H1 (cell line): ENCODE results near the gene RHOC. TPM values are rescaled to one million over a fixed set of nuclear protein-coding genes. Genes with fewer than 3 reads are reported as not detected.
A peak's percentile ranks its signal among the peaks of the same experiment; 100 is the strongest.

Source experiments
- CTCF ChIA-PET: fragments of 300-600 bp; sonication (Branson Sonifier 250); formaldehyde crosslinking; loops from one replicate; lab custom pipeline; 2021; ENCODE audit not compliant: partially characterized antibody; lab: Charles Lee
- POLR2A ChIA-PET: fragments of 300-600 bp; sonication (Branson Sonifier 250); formaldehyde crosslinking; loops from one replicate; lab custom pipeline; 2021; ENCODE audit warnings: inconsistent platforms; ENCODE audit not compliant: partially characterized antibody; lab: Charles Lee
- DNase-seq, 2 experiments: peaks; one replicate each; pipeline versions ENCODE4 v3.0.0 to v3.0.0-alpha.2; 2010 to 2022; ENCODE audit warnings: low spot score in 2 of 2, low read depth in 1 of 2, mixed read lengths in 1 of 2
- FAIRE-seq: peaks from 2 replicates; lab custom pipeline; 2011; peaks lifted over from hg19 to GRCh38; lab: Jason Lieb, UNC
- H2AFZ ChIP-seq: 2 replicates; pipeline ENCODE4 v1.8.1; 2012; ENCODE audit warnings: low read length, inconsistent platforms
- H2AK5ac ChIP-seq: 2 replicates; pipeline ENCODE4 v1.6.1; 2013; ENCODE audit warnings: low read depth, low read length
- H2BK120ac ChIP-seq: replicated peaks from 2 replicates; pipeline ENCODE3; 2013; ENCODE audit warnings: low read depth, low read length, inconsistent platforms
- H2BK12ac ChIP-seq: 2 replicates; pipeline ENCODE4 v1.6.1; 2013; ENCODE audit warnings: low read depth, low read length
- H2BK15ac ChIP-seq: 2 replicates; pipeline ENCODE4 v1.6.1; 2013; ENCODE audit warnings: low read length
- H2BK20ac ChIP-seq: 2 replicates; pipeline ENCODE4 v1.6.1; 2013; ENCODE audit warnings: low read length
- H2BK5ac ChIP-seq: 2 replicates; pipeline ENCODE4 v1.6.1; 2013; ENCODE audit warnings: low read depth, low read length
- H3K14ac ChIP-seq: 2 replicates; pipeline ENCODE4 v1.6.1; 2013; ENCODE audit warnings: inconsistent platforms; ENCODE audit not compliant: insufficient read length
- H3K18ac ChIP-seq: 2 replicates; pipeline ENCODE4 v1.6.1; 2013; ENCODE audit warnings: low read length; ENCODE audit errors: extremely low read depth
- H3K23ac ChIP-seq: 2 replicates; pipeline ENCODE4 v1.6.1; 2013; ENCODE audit warnings: inconsistent platforms; ENCODE audit not compliant: insufficient read length
- H3K23me2 ChIP-seq: 2 replicates; pipeline ENCODE4 v1.6.1; 2013; ENCODE audit warnings: low read depth, low read length
- H3K27ac ChIP-seq: 2 replicates; pipeline ENCODE4 v1.6.1; 2011; ENCODE audit warnings: low read depth, low read length, inconsistent platforms
- H3K27me3 ChIP-seq, 4 experiments: replicated peaks in 1 of 4; 1 replicate in 1 of 4; 2 replicates in 3 of 4; pipeline versions ENCODE4 v1.6.1 to v1.8.1; 2011 to 2013; ENCODE audit warnings: low read length in 3 of 4, mild to moderate bottlenecking in 3 of 4, inconsistent platforms in 2 of 4, mixed read lengths in 2 of 4, moderate library complexity in 1 of 4; ENCODE audit not compliant: control insufficient read depth in 3 of 4, insufficient read depth in 3 of 4; ENCODE audit errors: extremely low read depth in 1 of 4
- H3K36me3 ChIP-seq, 4 experiments: 2 replicates each; pipeline versions ENCODE4 v1.6.1 to v1.8.1; 2011 to 2013; ENCODE audit warnings: mild to moderate bottlenecking in 4 of 4, low read length in 3 of 4, moderate library complexity in 2 of 4, control low read depth in 1 of 4, inconsistent platforms in 1 of 4; ENCODE audit not compliant: insufficient read depth in 4 of 4, control insufficient read depth in 2 of 4
- H3K4ac ChIP-seq: replicated peaks from 2 replicates; pipeline ENCODE3; 2013; ENCODE audit warnings: low read length, low read depth, mixed read lengths, inconsistent platforms; ENCODE audit not compliant: insufficient read length
- H3K4me1 ChIP-seq, 4 experiments: replicated peaks in 1 of 4; 1 replicate in 1 of 4; 2 replicates in 3 of 4; pipeline versions ENCODE4 v1.6.1 to v1.8.1; 2011 to 2013; ENCODE audit warnings: low read length in 3 of 4, inconsistent platforms in 2 of 4, mixed read lengths in 1 of 4; ENCODE audit not compliant: insufficient read depth in 4 of 4, control insufficient read depth in 3 of 4
- H3K4me2 ChIP-seq, 2 experiments: 2 replicates each; pipeline versions ENCODE4 v1.6.1 to v1.8.1; 2011 to 2013; ENCODE audit warnings: low read depth in 2 of 2, low read length in 2 of 2, control low read depth in 1 of 2, inconsistent platforms in 1 of 2, mild to moderate bottlenecking in 1 of 2; ENCODE audit not compliant: insufficient read depth in 1 of 2
- H3K4me3 ChIP-seq, 4 experiments: fragments of 200-600, 300-600 bp in 1 of 4; sonication (generic), shearing (Covaris generic), sonication (Bioruptor Twin) in 1 of 4; 2 replicates each; pipeline versions ENCODE4 v1.5.1 to v1.8.1; 2011 to 2016; ENCODE audit warnings: low read length in 4 of 4, low read depth in 3 of 4, control low read depth in 2 of 4, inconsistent platforms in 2 of 4, mild to moderate bottlenecking in 2 of 4, mixed read lengths in 1 of 4, moderate library complexity in 1 of 4; ENCODE audit not compliant: insufficient read depth in 2 of 4; ENCODE audit errors: extremely low read depth in 1 of 4
- H3K56ac ChIP-seq: replicated peaks from 2 replicates; pipeline ENCODE3; 2013; ENCODE audit warnings: low read depth, mild to moderate bottlenecking, mixed read lengths, low read length, inconsistent platforms; ENCODE audit not compliant: insufficient read length
- H3K79me1 ChIP-seq: 2 replicates; pipeline ENCODE4 v1.6.1; 2013; ENCODE audit warnings: low read depth, low read length, control low read depth
- H3K79me2 ChIP-seq, 2 experiments: 2 replicates each; pipeline versions ENCODE4 v1.6.1 to v1.8.1; 2012 to 2013; ENCODE audit warnings: low read length in 2 of 2, mild to moderate bottlenecking in 2 of 2, inconsistent platforms in 1 of 2; ENCODE audit not compliant: insufficient read depth in 2 of 2, control insufficient read depth in 1 of 2
- H3K9ac ChIP-seq, 4 experiments: replicated peaks in 1 of 4; 1 replicate in 1 of 4; 2 replicates in 3 of 4; pipeline versions ENCODE4 v1.6.1 to v1.8.1; 2011 to 2013; ENCODE audit warnings: low read depth in 3 of 4, low read length in 3 of 4, control low read depth in 2 of 4, mild to moderate bottlenecking in 2 of 4, moderate library complexity in 2 of 4, inconsistent platforms in 1 of 4; ENCODE audit errors: extremely low read depth in 1 of 4
- H3K9me3 ChIP-seq, 2 experiments: 2 replicates each; pipeline versions ENCODE4 v1.6.1 to v1.8.1; 2012 to 2013; ENCODE audit warnings: mild to moderate bottlenecking in 2 of 2, moderate library complexity in 2 of 2, control low read depth in 1 of 2, inconsistent platforms in 1 of 2, low read depth in 1 of 2, low read length in 1 of 2, mixed read lengths in 1 of 2; ENCODE audit not compliant: insufficient read depth in 2 of 2
- H4K20me1 ChIP-seq, 2 experiments: replicated peaks in 1 of 2; 2 replicates each; pipeline versions ENCODE3 to v1.8.1; 2011 to 2013; ENCODE audit warnings: inconsistent platforms in 2 of 2, low read length in 2 of 2, mild to moderate bottlenecking in 1 of 2; ENCODE audit not compliant: insufficient read depth in 2 of 2, control insufficient read depth in 1 of 2
- H4K5ac ChIP-seq: 2 replicates; pipeline ENCODE4 v1.6.1; 2013; ENCODE audit warnings: low read length, low read depth, mixed read lengths, inconsistent platforms; ENCODE audit not compliant: insufficient read length
- H4K8ac ChIP-seq: 2 replicates; pipeline ENCODE4 v1.8.0; 2013; ENCODE audit warnings: mild to moderate bottlenecking, moderate library complexity, low read length, inconsistent platforms; ENCODE audit not compliant: insufficient read depth; ENCODE audit errors: extremely low read depth
- H4K91ac ChIP-seq: replicated peaks from 2 replicates; pipeline ENCODE3; 2013; ENCODE audit warnings: low read length, mixed read lengths, inconsistent platforms; ENCODE audit not compliant: insufficient read length
- BACH1 ChIP-seq: IDR thresholded peaks from 2 replicates; pipeline ENCODE4 v1.6.1; 2012; ENCODE audit warnings: low read length, improper control_type of control experiment
- CHD2 ChIP-seq: IDR thresholded peaks from 2 replicates; pipeline ENCODE4 v1.6.1; 2012; ENCODE audit warnings: low read length, improper control_type of control experiment
- JUN ChIP-seq: IDR thresholded peaks from 2 replicates; pipeline ENCODE4 v1.6.1; 2011; ENCODE audit warnings: low read depth, mild to moderate bottlenecking, improper control_type of control experiment, low read length
- KDM5A ChIP-seq: fragments of 200-600 bp; IDR thresholded peaks from 2 replicates; pipeline ENCODE4 v1.7.1; 2012; ENCODE audit warnings: mild to moderate bottlenecking, low read length, inconsistent platforms, mixed read lengths
- NRF1 ChIP-seq: IDR thresholded peaks from 2 replicates; pipeline ENCODE4 v1.6.1; 2011; ENCODE audit warnings: mild to moderate bottlenecking, low read depth, low read length, improper control_type of control experiment
- POLR2A ChIP-seq, 2 experiments: IDR thresholded peaks; 1 replicate in 1 of 2; 2 replicates in 1 of 2; pipeline ENCODE4 v1.6.1; 2011; ENCODE audit warnings: low read depth in 2 of 2, low read length in 2 of 2, mild to moderate bottlenecking in 2 of 2; ENCODE audit errors: control extremely low read depth in 1 of 2
- RAD21 ChIP-seq, 2 experiments: IDR thresholded peaks in 1 of 2; conservative IDR thresholded peaks in 1 of 2; 2 replicates each; pipeline ENCODE4 v1.6.1; 2011; ENCODE audit warnings: low read depth in 2 of 2, low read length in 2 of 2, improper control_type of control experiment in 1 of 2, inconsistent platforms in 1 of 2, mild to moderate bottlenecking in 1 of 2, moderate library complexity in 1 of 2
- SIN3A ChIP-seq, 2 experiments: IDR thresholded peaks in 1 of 2; conservative IDR thresholded peaks in 1 of 2; 2 replicates each; pipeline ENCODE4 v1.6.1; 2011 to 2012; ENCODE audit warnings: low read length in 2 of 2, improper control_type of control experiment in 1 of 2, low read depth in 1 of 2, mild to moderate bottlenecking in 1 of 2
- SRF ChIP-seq: IDR thresholded peaks from 2 replicates; pipeline ENCODE4 v1.6.1; 2011; ENCODE audit warnings: mild to moderate bottlenecking, low read depth, low read length, moderate library complexity
- TBP ChIP-seq: IDR thresholded peaks from 2 replicates; pipeline ENCODE4 v1.6.1; 2011; ENCODE audit warnings: low read depth, low read length, improper control_type of control experiment
- YY1 ChIP-seq: IDR thresholded peaks from 2 replicates; pipeline ENCODE4 v1.6.1; 2011; ENCODE audit warnings: low read depth, mild to moderate bottlenecking, low read length
- WGBS, 2 experiments: shearing (Covaris generic) in 1 of 2; methylation state at CpG; one replicate each; pipeline versions ENCODE4 v1.1.6 to v1.1.7; 2013 to 2015; ENCODE audit warnings: low lambda C conversion rate in 2 of 2, mixed read lengths in 2 of 2, inconsistent platforms in 1 of 2, low coverage in 1 of 2, missing lambda C conversion rate in 1 of 2; ENCODE audit not compliant: insufficient replicate concordance in 2 of 2, insufficient coverage in 1 of 2, insufficient read length in 1 of 2; ENCODE audit errors: extremely low coverage in 1 of 2, missing lambda C conversion rate in 1 of 2; 5-methylcytosine and 5-hydroxymethylcytosine counted together
- polyA plus RNA-seq, 7 experiments: library from polyadenylated mRNA; depleted of rRNA in 3 of 7; stranded (reverse) in 5 of 7; unstranded in 2 of 7; fragments of >200 nt in 5 of 7; fragments of 200-250 nt in 2 of 7; gene quantifications; 1 replicate in 5 of 7; 2 replicates in 1 of 7; 4 replicates in 1 of 7; pipeline versions ENCODE4 v1.2.1 to v1.2.3, GENCODE V29; 2011 to 2013; ENCODE audit warnings: missing spikeins in 2 of 7, mixed read lengths in 2 of 7
- total RNA-seq: library from RNA; stranded (reverse); fragmentation: NEBNext Ultra II Directional; extraction: Animal tissue kit (Norgen Biotek cat#: 25700); gene quantifications from 2 replicates; pipeline ENCODE4 v1.2.1, GENCODE V29; 2021
- TF ChIP-seq, protein P1 (sequence below): IDR thresholded peaks from 2 replicates; pipeline ENCODE4 v1.6.1; 2012; ENCODE audit warnings: inconsistent platforms

Gene RHOC
- total and polyA plus RNA-seq, 2 of the 8 experiments (the other 6 are each of a cell fraction or from before 2014, with no cell fraction given) = 53.6 to 97.5 TPM

DNA sequence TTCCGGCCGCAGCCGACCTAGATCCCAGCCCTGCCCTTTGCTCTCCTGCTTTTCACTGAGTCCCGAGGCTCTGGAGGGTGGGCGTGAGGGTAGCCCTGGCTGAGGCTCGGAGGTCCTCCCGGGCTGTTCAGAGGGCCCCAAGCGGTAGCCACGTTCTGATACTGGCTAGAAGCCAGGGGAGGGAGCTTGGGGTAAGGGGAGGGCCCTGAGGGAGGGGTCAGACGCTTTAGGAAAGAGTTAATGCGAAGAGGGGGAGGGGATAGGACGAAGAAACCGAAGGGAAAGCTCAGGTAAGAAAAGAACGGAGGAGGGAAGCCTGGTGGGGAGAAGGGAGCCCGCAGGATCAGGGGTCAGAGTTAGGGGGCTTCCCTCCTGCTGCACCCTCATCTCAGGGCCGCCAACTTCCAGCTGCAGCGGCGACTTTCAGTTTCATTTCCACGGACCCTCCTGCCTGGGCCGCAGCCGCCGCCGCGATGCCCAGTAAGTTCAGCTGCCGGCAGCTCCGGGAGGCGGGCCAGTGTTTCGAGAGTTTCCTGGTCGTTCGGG, 32.4 kb downstream of the RHOC start, which contains the start of gene MOV10:
MOV10 (plus strand) TSS at position 220 of the 546 bp plus-strand sequence; CDS start at position 474, 254 bp downstream.
- WGBS, 2 experiments = 1% methylated on average over 29 of the region's 30 CpGs; no CpG with 5 or more reads in 1 of the 2 experiments
- 0 out of 2 replicates have a peak within 1 kb of the TSS, but pooled peaks have one; percentile 63 for H2BK15ac ChIP-seq
- peak within 1 kb of the TSS; percentile 5 for H3K56ac ChIP-seq
- peak within 1 kb of the TSS; percentile 65 for H4K5ac ChIP-seq
- 0 out of 2 replicates have a peak within 1 kb of the TSS, but pooled peaks have one; percentile 51 for H2BK12ac ChIP-seq
- peak within 1 kb of the TSS; percentile 66 for H4K8ac ChIP-seq
- no peaks in the 10 kb centered on the region for H3K9me3 ChIP-seq
- POLR2A ChIA-PET = interaction anchor here (0.7 to 6.1 kb wide), 25 partner anchors 9 to 399 kb away, joined by 3 to 76 read pairs (median 5); partner anchors contain the start of genes CAPZA1, LRIG2, PPM1J and RHOC
- H3K36me3 ChIP-seq = peaks cover 0 to 16% (median 3%) of the 10 kb centered on the region in 4 experiments; a peak in 4 of 8 replicates
- no peak within 1 kb of the TSS for H2BK120ac ChIP-seq
- no peak within 1 kb of the TSS for H3K4ac ChIP-seq
- no peak within 1 kb of the TSS for H3K23ac ChIP-seq
- H2BK5ac ChIP-seq = peak within 1 kb of the TSS; percentile 86
- peaks cover 2 to 14% (median 10%) of the 10 kb centered on the region in 4 experiments; a peak in 5 of 7 replicates for H3K4me1 ChIP-seq
- peaks cover 0 to 3% of the 10 kb centered on the region in 2 experiments for H4K20me1 ChIP-seq
- H3K14ac ChIP-seq = no peak within 1 kb of the TSS
- DNase-seq (peak; percentile 58 to 85), FAIRE-seq (no peak)
- H3K4me3 ChIP-seq = peak within 1 kb of the TSS; percentile 85 to 92 (median 90)
- CTCF ChIA-PET = interaction anchor here (0.7 to 6.3 kb wide), 12 partner anchors 10 to 209 kb away, joined by 3 to 63 read pairs (median 6); partner anchors contain the start of gene ST7L
- H3K4me2 ChIP-seq = peak within 1 kb of the TSS; percentile 74 to 92
- H2BK20ac ChIP-seq = peak within 1 kb of the TSS; percentile 72; the same call in 1 of the 2 replicates
- H3K79me1 ChIP-seq = no peaks in the 10 kb centered on the region
- peaks cover 0 to 31% of the 10 kb centered on the region in 2 experiments; a peak in 3 of 4 replicates for H3K79me2 ChIP-seq
- H3K18ac ChIP-seq = peak within 1 kb of the TSS; percentile 89
- H3K23me2 ChIP-seq = peaks cover 10% of the 10 kb centered on the region; the same call in 1 of the 2 replicates
- peak within 1 kb of the TSS; percentile 54 for H4K91ac ChIP-seq
- H3K27ac ChIP-seq = peak within 1 kb of the TSS; percentile 74
- peak within 1 kb of the TSS; percentile 83 to 94 (median 88) for H3K9ac ChIP-seq
- H2AK5ac ChIP-seq = no peak within 1 kb of the TSS
- peaks cover 0 to 2% (median 0%) of the 10 kb centered on the region in 4 experiments; a peak in 2 of 7 replicates for H3K27me3 ChIP-seq
- peak within 1 kb of the TSS; percentile 48; the same call in 1 of the 2 replicates for H2AFZ ChIP-seq
- TF ChIP-seq RAD21 (IDR thresholded peaks at IDR 0.05 in 1 of 2, conservative IDR thresholded peaks at IDR 0.05 in 1 of 2; ENCODE audit: low read depth in 2 of 2, low read length in 2 of 2) (peak in 1 of 2 experiments; percentile 14; a peak in 1 of 4 replicates), SIN3A (conservative IDR thresholded peaks at IDR 0.05 in 1 of 2, IDR thresholded peaks at IDR 0.05 in 1 of 2; ENCODE audit: low read depth in 1 of 2, low read length in 2 of 2) (peak in 1 of 2 experiments; percentile 32; a peak in 2 of 4 replicates), SRF (no peak), TBP (peak; percentile 83), BACH1 (0 out of 2 replicates have a peak, but pooled peaks have one; percentile 22), NRF1 (no peak), CHD2 (no peak), KDM5A (no peak), POLR2A (IDR thresholded peaks at IDR 0.05; ENCODE audit: control extremely low read depth in 1 of 2, low read depth in 2 of 2, low read length in 2 of 2) (peak in 1 of 2 experiments; percentile 86; a peak in 2 of 3 replicates), JUN (no peak), YY1 (no peak)
- TF ChIP-seq, protein P1, sequence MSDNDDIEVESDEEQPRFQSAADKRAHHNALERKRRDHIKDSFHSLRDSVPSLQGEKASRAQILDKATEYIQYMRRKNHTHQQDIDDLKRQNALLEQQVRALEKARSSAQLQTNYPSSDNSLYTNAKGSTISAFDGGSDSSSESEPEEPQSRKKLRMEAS = 0 out of 2 replicates have a peak, but pooled peaks have one; percentile 29
